Esophagus squamous epithelium (tissue), 4 donors: ENCODE measurements around the gene CD1E.

ENCODE experiments used
- CTCF ChIP-seq, 6 experiments: fragments of 450-650 bp in 4 of 6; fragments of 200-600 bp in 2 of 6; sonication (generic) in 2 of 6; IDR thresholded peaks; one replicate each; pipeline ENCODE4 v1.5.1; 2016 to 2019; ENCODE audit warnings: antibody characterized with exemption in 6 of 6, mild to moderate bottlenecking in 4 of 6, moderate library complexity in 4 of 6
- POLR2A ChIP-seq, 4 donors: fragments of 450-650 bp; IDR thresholded peaks; one replicate each; pipeline ENCODE4 v1.6.1; 2017; ENCODE audit warnings: antibody characterized with exemption in 4 of 4, mild to moderate bottlenecking in 4 of 4, moderate library complexity in 3 of 4

DNA sequence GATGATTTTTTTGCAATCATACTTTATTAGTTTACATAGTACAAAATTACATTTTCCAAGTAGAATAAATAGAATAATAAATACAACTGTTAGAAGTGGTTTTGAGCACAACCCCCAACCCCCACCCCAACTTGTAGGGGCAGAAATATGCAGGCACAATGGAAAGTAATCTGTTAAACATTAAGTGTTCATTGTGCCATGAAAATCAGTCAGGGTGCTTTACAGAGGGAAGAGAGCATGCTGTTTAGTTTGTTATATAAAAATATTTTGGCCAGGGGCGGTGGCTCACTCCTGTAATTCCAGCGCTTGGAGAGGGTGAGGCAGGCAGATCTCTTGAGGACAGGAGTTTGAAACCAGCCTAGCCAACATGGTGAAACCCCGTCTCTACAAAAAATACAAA lies 43.0 kb downstream of the CD1E start:
- no peak for TF ChIP-seq CTCF (IDR thresholded peaks at IDR 0.05)
- TF ChIP-seq POLR2A (IDR thresholded peaks at IDR 0.05) = no peak
